H54 (cell line): Measurements from ENCODE around the gene LEKR1.

Experiments used
- DNase-seq: peaks from one replicate; pipeline ENCODE4 v3.0.0; 2011; ENCODE audit warnings: low spot score, mixed read lengths; ENCODE audit not compliant: insufficient read length
- FAIRE-seq: peaks from 3 replicates; lab custom pipeline; 2011; peaks lifted over from hg19 to GRCh38; lab: Jason Lieb, UNC
- POLR2A ChIP-seq: IDR thresholded peaks from 2 replicates; pipeline ENCODE4 v1.6.1; 2011; ENCODE audit warnings: low read depth, mild to moderate bottlenecking, low read length

LEKR1 gene

GRCh38 chr3:157078811-157079185 is 252.6 kb downstream of the LEKR1 start:
- FAIRE-seq (no peak), DNase-seq (no peak)
- no peak for TF ChIP-seq POLR2A

- FAIRE-seq (no peak), DNase-seq (no peak)
- TF ChIP-seq POLR2A: no peak
Observed at GRCh38 chr3:157079676-157080369, 253.7 kb downstream of the LEKR1 start.

GRCh38 chr3:157081626-157082210 is 255.6 kb downstream of the LEKR1 start:
- FAIRE-seq: peak; percentile 84
- DNase-seq: peak; percentile 78
- no peak for TF ChIP-seq POLR2A

GRCh38 chr3:157082305-157082982 is 256.3 kb downstream of the LEKR1 start:
- DNase-seq (peak; percentile 35), FAIRE-seq (peak; percentile 62)

GRCh38 chr3:157083824-157084223 is 257.7 kb downstream of the LEKR1 start:
- FAIRE-seq (no peak), DNase-seq (no peak)
- no peak for TF ChIP-seq POLR2A

More at GRCh38 chr3:157082305-157082982, 256.3 kb downstream of the LEKR1 start:
- no peak for TF ChIP-seq POLR2A

- FAIRE-seq: no peak
- DNase-seq: no peak
- TF ChIP-seq POLR2A: no peak
Observed at GRCh38 chr3:157086060-157086750, 260.1 kb downstream of the LEKR1 start.

GRCh38 chr3:157086775-157087174 is 260.6 kb downstream of the LEKR1 start:
- DNase-seq: no peak
- TF ChIP-seq POLR2A: no peak
- FAIRE-seq: no peak

- FAIRE-seq (no peak), DNase-seq (no peak)
- TF ChIP-seq POLR2A: no peak
Observed at GRCh38 chr3:157087373-157087772, 261.2 kb downstream of the LEKR1 start.

- no peak for TF ChIP-seq POLR2A
- FAIRE-seq (no peak), DNase-seq (no peak)
Observed at GRCh38 chr3:157087780-157088600, 261.8 kb downstream of the LEKR1 start.

- peak; percentile 83 for TF ChIP-seq POLR2A
- peak; percentile 94 for DNase-seq
- peak; percentile 69 for FAIRE-seq
Observed at GRCh38 chr3:157088601-157089454, 262.7 kb downstream of the LEKR1 start.

GRCh38 chr3:157089455-157090221 is 263.5 kb downstream of the LEKR1 start:
- FAIRE-seq: no peak
- no peak for DNase-seq
- TF ChIP-seq POLR2A: no peak
